Mesothelial cell of epicardium (in vitro differentiated cells): Measurements from ENCODE around the gene CACNA1C. TPM values are rescaled to one million over a fixed set of nuclear protein-coding genes. Genes with fewer than 3 reads are reported as not detected.

Source experiments
- DNase-seq, 2 experiments: peaks; one replicate each; pipeline ENCODE4 v3.0.0; 2021; ENCODE audit warnings: low spot score in 2 of 2; ENCODE audit not compliant: unreplicated experiment in 2 of 2
- H3K27ac Mint-ChIP-seq: 2 replicates; pipeline ENCODE4 v1.8.0; 2021; ENCODE audit warnings: mixed read lengths
- H3K27me3 Mint-ChIP-seq: 2 replicates; pipeline ENCODE4 v1.8.0; 2021; ENCODE audit warnings: low read depth, mixed read lengths
- H3K36me3 Mint-ChIP-seq: 2 replicates; pipeline ENCODE4 v1.8.0; 2021; ENCODE audit warnings: mixed read lengths
- H3K4me1 Mint-ChIP-seq: 2 replicates; pipeline ENCODE4 v1.8.0; 2021; ENCODE audit warnings: mixed read lengths
- H3K4me3 Mint-ChIP-seq: 2 replicates; pipeline ENCODE4 v1.8.0; 2021; ENCODE audit warnings: mild to moderate bottlenecking, moderate library complexity, mixed read lengths
- H3K9me3 Mint-ChIP-seq: 2 replicates; pipeline ENCODE4 v1.8.0; 2021; ENCODE audit warnings: mixed read lengths
- CTCF ChIP-seq: fragments of 200-600 bp; sonication (generic); IDR thresholded peaks from one replicate; pipeline ENCODE4 v1.5.0; 2021; ENCODE audit warnings: antibody characterized with exemption; ENCODE audit not compliant: unreplicated experiment
- total RNA-seq: library from RNA; stranded (reverse); gene quantifications from 3 replicates; pipeline ENCODE4 v1.2.1, GENCODE V29; 2021

CACNA1C gene
- total RNA-seq, 1 donor from 2014 or later = 33.6 TPM

DNA sequence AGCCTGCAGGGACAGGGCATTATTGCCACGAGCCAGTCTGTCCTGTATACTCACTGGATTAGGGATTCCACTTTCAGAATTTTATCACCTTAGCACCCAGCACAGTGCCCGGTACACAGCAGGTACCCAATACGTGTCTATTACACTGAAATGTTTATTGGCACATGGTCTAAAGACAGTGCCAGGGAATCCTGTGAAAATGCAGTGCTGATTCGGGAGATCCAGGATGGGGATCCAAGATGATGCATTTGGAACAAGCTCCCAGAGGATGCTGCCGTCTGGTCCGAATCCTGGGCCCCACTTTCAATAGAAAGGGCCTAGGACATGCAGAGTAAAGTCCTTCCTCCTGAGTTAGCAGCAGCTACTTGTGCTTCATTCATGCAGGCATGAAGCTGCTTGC, 230.7 kb downstream of the CACNA1C start:
- Mint-ChIP-seq H3K36me3 (peaks cover 4% of the 10 kb centered on the region), H3K9me3 (peaks cover 21% of the 10 kb centered on the region), H3K27me3 (no peaks in the 10 kb centered on the region), H3K4me1 (peaks cover 49% of the 10 kb centered on the region), H3K27ac (peak overlapping the region; percentile 85), H3K4me3 (no peak overlapping the region)
- TF ChIP-seq CTCF = no peak
- no peak for DNase-seq

GRCh38 chr12:2283916-2284315, 231.1 kb downstream of the CACNA1C start:
- H3K4me1 Mint-ChIP-seq = peaks cover 53% of the 10 kb centered on the region
- peaks cover 20% of the 10 kb centered on the region for H3K9me3 Mint-ChIP-seq
- no peak overlapping the region for H3K4me3 Mint-ChIP-seq
- peaks cover 4% of the 10 kb centered on the region for H3K36me3 Mint-ChIP-seq
- no peaks in the 10 kb centered on the region for H3K27me3 Mint-ChIP-seq
- no peak for TF ChIP-seq CTCF
- H3K27ac Mint-ChIP-seq = peak overlapping the region; percentile 85
- DNase-seq = no peak

- no peak for DNase-seq
- H3K36me3 Mint-ChIP-seq = peaks cover 4% of the 10 kb centered on the region
- H3K27me3 Mint-ChIP-seq = no peaks in the 10 kb centered on the region
- H3K9me3 Mint-ChIP-seq = peaks cover 16% of the 10 kb centered on the region
- H3K27ac Mint-ChIP-seq = peak overlapping the region; percentile 85
- H3K4me1 Mint-ChIP-seq = peaks cover 57% of the 10 kb centered on the region
- no peak for TF ChIP-seq CTCF
- H3K4me3 Mint-ChIP-seq = no peak overlapping the region
Observed at GRCh38 chr12:2284321-2284813, 231.6 kb downstream of the CACNA1C start.

GRCh38 chr12:2284857-2285256, 232.1 kb downstream of the CACNA1C start:
- TF ChIP-seq CTCF = peak; percentile 66
- H3K27me3 Mint-ChIP-seq = no peaks in the 10 kb centered on the region
- peak overlapping the region; percentile 85 for H3K27ac Mint-ChIP-seq
- peaks cover 15% of the 10 kb centered on the region for H3K9me3 Mint-ChIP-seq
- no peak overlapping the region for H3K4me3 Mint-ChIP-seq
- H3K4me1 Mint-ChIP-seq = peaks cover 60% of the 10 kb centered on the region
- DNase-seq = peak; percentile 50 to 78
- peaks cover 4% of the 10 kb centered on the region for H3K36me3 Mint-ChIP-seq

DNA sequence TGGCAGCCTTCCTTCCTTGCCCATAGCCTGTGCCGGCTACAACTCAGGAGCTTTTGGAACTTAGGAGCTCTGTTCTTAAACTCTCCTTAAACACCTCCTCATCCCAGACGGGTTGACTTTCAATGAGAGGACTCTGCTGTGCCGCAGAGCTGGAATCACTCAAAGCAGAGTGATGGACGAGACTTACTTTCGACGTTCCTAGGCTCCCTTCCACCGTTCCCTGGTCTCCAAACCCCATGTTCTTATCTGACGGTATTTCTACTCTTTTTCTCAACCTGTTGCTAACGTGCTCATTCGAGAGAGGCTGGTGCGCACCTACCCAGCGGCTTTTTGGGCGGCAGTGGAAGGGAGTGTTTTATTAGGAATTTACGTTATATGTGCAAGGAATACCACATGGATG, 232.7 kb downstream of the CACNA1C start:
- TF ChIP-seq CTCF = no peak
- no peak overlapping the region for H3K4me3 Mint-ChIP-seq
- H3K27ac Mint-ChIP-seq = peak overlapping the region; percentile 85

DNA sequence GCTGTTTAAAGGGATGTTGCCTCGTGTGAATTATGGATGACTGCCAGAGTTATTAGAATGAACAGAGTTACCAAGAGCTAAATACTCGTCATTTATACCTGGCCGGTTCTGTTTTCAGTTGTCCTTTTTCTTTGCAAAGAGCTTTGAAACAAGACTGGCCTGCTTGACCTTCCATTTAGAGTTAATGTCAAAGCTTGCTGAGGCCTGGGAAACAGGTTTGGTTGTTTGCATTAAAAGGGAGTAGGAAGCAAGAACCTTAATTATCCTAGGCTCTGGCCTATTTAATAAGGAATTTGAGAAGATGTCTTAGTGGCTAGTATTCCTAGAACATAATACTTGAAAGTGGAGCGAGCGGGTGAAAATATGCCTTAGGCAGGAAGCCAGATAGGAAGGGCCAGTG, 233.3 kb downstream of the CACNA1C start:
- no peak for TF ChIP-seq CTCF
- Mint-ChIP-seq H3K9me3 (peaks cover 10% of the 10 kb centered on the region), H3K4me1 (peaks cover 60% of the 10 kb centered on the region), H3K4me3 (no peak overlapping the region), H3K36me3 (peaks cover 1% of the 10 kb centered on the region), H3K27ac (peak overlapping the region; percentile 85), H3K27me3 (no peaks in the 10 kb centered on the region)
- no peak for DNase-seq

More for the DNA sequence above, 232.7 kb downstream of the CACNA1C start:
- Mint-ChIP-seq H3K4me1 (peaks cover 60% of the 10 kb centered on the region), H3K27me3 (no peaks in the 10 kb centered on the region), H3K9me3 (peaks cover 15% of the 10 kb centered on the region), H3K36me3 (peaks cover 4% of the 10 kb centered on the region)
- DNase-seq = no peak
